NB4 (cell line): Measurements from ENCODE around the gene CBLN1.

Experiments used
- MAX ChIP-seq: IDR thresholded peaks from 2 replicates; pipeline ENCODE4 v1.6.1; 2011; ENCODE audit warnings: low read depth, low read length
- MYC ChIP-seq: IDR thresholded peaks from 2 replicates; pipeline ENCODE4 v1.6.1; 2011; ENCODE audit warnings: low read depth, low read length
- POLR2A ChIP-seq: IDR thresholded peaks from 2 replicates; pipeline ENCODE4 v1.6.1; 2011; ENCODE audit warnings: mild to moderate bottlenecking; ENCODE audit not compliant: insufficient read length; ENCODE audit errors: extremely low read depth
- TF ChIP-seq, protein P1 (sequence below): IDR thresholded peaks from one replicate; pipeline ENCODE4 v1.5.1; 2012; ENCODE audit warnings: low read depth, low read length

DNA sequence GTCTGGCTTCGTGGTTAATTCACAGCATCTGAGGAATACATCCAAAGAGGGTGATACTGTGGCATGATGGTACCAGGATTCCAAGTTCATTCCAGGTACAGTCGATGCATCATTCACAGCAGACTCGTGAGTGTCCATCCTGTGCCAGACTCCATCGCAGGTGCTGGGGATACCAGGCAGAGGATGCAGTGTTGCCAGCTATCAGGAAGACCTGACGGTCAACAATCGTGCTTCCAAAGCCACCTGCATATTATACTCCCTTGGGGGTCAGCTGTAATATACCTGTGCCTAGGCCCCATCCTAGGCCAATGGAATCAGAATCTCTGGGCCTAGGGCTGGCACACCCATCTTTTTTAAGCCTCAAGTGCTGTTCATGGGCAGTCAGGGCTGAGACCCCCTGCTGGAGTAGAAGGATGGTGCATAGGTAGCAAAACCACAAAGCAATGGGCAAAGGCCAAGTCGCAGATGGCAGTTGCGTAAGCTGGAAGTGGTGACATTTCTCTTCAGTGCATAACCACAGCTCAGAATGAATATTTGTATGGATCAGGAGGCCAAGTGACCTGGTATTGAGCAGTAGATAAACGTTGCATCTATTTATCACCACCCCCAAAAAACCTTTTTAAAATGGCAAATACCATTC, 49.0 kb upstream of the CBLN1 start:
- TF ChIP-seq POLR2A (no peak), MAX (no peak), MYC (no peak)
- TF ChIP-seq, protein P1, sequence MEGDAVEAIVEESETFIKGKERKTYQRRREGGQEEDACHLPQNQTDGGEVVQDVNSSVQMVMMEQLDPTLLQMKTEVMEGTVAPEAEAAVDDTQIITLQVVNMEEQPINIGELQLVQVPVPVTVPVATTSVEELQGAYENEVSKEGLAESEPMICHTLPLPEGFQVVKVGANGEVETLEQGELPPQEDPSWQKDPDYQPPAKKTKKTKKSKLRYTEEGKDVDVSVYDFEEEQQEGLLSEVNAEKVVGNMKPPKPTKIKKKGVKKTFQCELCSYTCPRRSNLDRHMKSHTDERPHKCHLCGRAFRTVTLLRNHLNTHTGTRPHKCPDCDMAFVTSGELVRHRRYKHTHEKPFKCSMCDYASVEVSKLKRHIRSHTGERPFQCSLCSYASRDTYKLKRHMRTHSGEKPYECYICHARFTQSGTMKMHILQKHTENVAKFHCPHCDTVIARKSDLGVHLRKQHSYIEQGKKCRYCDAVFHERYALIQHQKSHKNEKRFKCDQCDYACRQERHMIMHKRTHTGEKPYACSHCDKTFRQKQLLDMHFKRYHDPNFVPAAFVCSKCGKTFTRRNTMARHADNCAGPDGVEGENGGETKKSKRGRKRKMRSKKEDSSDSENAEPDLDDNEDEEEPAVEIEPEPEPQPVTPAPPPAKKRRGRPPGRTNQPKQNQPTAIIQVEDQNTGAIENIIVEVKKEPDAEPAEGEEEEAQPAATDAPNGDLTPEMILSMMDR: peak; percentile 12
